GM19035 (cell line): Measurements from ENCODE around the gene GJD4.

Experiments
- ATAC-seq: cut with Tn5 transposase; IDR thresholded peaks from one replicate; pipeline ENCODE4 v1.9.1; 2021; ENCODE audit not compliant: unreplicated experiment

Gene GJD4, protein sequence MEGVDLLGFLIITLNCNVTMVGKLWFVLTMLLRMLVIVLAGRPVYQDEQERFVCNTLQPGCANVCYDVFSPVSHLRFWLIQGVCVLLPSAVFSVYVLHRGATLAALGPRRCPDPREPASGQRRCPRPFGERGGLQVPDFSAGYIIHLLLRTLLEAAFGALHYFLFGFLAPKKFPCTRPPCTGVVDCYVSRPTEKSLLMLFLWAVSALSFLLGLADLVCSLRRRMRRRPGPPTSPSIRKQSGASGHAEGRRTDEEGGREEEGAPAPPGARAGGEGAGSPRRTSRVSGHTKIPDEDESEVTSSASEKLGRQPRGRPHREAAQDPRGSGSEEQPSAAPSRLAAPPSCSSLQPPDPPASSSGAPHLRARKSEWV

GRCh38 chr10:35605191-35605590 lies at the start of gene GJD4:
TSS of gene GJD4 (plus strand) at chr10:35605341. CDS start at chr10:35605568, 227 bp downstream.
- no peak for ATAC-seq

DNA sequence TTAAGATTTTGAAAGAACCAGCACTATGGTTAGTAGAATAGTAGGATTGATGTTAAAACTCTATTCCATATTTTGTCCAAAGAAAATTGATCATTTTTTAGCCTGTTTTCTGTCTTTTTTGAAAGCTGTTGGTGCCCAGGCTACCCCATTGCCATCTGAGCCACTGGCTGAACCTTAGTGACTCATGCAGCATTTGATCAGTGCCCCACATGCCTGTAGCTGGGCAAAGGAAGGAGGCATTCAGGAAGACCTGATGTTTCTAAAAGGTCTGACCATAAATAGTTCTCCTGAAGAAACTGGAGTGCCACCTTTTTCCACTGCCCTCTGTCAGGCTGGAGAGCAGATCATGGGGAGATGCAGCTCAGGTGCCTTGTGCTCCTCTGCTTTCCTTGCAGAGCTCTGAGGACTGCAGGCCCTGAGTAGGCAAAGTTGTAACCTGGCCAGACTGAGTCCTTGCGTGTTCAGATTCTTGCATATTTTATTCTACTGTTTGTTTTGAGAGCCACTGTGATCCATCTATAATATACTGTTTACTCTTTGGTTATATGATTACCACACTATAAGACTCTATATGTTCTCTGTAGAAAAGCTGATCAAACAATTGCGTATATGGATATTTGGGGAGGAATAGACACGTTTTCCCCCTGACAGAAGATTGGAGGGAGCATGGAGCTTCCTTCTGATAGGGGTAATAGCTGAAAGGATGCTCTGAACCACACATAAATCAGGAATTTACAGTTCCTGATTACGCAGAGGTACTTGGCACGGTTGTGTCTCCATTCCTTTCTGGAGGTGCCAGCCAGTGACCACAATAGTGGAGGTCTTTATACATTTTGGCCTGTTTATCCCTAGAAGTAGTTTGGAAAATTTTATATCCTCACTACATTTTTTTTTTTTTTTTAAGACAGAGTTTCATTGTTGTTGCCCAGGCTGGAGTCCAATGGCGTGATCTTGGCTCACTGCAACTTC lies 48.9 kb upstream of the GJD4 start:
- no peak for ATAC-seq

GRCh38 chr10:35558276-35558675 lies 46.9 kb upstream of the GJD4 start:
- ATAC-seq = no peak

- no peak for ATAC-seq
Observed at GRCh38 chr10:35559416-35559815, 45.7 kb upstream of the GJD4 start.

DNA sequence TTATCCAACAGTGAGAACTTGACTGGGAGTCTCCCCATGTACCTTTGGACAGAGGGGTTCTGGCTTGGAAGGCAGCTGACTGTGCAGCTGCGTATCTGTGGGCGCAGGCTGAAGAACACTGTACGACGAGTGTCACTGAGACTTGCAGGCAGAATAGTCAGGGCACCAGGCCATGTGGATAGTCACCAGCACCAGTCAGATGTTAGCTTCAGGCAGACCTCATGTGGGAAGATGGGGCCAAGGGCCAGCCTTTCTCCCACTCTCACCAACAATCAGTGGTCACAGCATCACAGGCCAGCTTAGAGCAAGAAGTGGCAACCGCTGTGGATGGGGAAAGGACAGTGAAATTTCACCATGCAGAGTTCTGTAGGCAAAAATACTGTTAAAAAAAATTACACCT lies 43.4 kb upstream of the GJD4 start:
- no peak for ATAC-seq

DNA sequence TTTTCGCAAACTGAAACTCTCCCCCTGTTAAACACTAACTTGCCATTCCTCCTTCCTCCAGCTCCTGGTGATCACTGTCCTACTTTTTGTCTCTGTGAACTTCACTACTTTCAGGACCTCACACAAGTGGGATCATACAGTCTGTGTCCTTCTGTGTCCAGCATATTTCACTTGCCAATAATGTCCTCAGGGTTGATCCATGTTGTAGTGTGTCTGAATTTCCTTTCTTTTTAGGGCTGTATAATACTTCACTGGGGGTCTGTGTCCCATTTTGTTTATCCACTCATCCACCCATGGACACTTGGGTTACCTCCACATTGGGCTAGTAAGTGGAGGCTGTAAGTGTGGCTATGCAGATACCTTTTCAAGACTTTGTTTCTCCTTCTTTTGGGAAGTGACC lies 42.7 kb upstream of the GJD4 start:
- ATAC-seq = no peak

DNA sequence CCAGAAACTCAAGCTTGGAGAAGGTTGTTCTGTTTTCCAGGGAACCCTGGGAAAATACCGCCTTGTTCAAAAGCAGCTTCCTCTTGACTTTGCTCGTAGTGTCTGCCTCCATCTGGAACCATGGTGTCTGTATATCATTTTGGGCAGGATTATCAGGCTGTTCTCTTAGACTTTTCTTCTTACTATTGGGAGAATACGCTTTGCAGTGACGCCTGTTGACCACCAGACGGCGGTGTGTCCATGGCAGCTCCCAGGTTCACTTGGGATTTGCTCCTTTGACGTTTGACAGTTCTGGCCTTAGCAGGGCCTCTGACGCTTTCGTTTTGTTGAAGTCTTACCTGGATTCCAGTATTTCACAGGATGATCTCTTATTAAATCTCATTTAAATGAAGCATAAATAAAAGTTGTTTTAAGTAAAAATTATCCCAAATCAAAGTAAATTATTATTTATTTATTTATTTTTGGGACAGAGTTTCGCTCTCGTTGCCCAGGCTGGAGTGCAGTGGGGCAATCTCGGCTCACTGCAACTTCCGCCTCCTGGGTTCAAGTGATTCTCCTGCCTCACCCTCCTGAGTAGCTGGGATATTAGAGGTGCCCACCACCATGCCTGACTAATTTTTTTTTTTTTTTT lies 41.8 kb upstream of the GJD4 start:
- peak; percentile 61 for ATAC-seq

GRCh38 chr10:35564341-35564968 lies 40.7 kb upstream of the GJD4 start:
- no peak for ATAC-seq

DNA sequence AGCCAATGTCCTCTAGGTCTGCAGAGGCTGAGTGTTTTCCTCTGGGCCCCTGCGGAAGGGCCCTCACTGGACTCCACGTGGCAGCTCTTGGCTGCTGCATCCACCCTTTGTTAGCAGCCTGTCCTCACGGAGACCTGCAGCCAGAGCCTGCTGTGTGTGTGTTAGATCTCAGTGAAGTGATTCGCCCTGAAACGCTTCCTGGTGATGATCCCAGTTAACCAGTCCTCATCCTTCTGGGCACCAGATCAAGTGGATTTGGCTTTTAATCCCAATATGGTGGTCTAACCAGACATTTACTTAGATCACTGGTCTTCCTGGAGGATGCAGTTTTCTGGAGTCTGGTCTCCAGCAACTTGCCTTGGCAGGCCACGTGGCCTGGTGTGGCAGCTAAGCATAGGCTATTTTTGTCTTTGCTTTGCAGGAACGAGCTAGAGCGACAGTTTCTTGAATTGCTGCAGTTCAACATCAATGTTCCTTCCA lies 39.5 kb upstream of the GJD4 start:
- ATAC-seq = no peak

- ATAC-seq = no peak
Observed at GRCh38 chr10:35567951-35568350, 37.2 kb upstream of the GJD4 start.

- ATAC-seq = no peak
Observed at GRCh38 chr10:35568483-35569015, 36.6 kb upstream of the GJD4 start.

DNA sequence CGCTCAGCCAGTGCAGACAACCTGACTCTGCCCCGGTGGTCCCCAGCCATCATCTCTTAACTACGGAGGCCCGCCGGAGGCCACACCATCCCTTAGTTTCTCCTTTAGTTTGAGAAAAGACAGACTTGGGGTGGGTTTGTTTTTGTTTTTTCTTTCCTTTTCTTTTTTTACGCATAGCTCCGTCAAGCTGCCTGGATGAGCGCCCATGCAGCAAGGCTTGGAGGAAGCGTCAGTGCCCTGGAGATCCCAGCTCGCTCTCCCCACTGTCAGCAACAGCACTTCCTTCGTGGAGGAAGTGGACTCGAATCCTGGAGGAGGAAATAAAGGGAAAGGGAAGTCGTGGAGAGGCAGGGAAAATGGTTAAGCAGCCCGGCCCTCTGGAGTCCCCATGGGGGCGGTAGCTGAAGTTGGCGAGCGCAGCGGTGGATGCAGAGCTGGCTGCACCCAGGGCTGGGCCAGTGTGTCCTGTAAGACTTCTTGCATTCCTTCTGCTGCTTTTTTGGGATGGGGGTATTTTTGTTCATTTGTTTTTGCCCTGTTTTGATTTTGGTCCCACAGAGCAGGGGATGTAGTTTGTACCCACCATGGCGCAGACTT lies 35.9 kb upstream of the GJD4 start:
- ATAC-seq = no peak

- no peak for ATAC-seq
Observed at GRCh38 chr10:35569836-35570235, 35.3 kb upstream of the GJD4 start.

DNA sequence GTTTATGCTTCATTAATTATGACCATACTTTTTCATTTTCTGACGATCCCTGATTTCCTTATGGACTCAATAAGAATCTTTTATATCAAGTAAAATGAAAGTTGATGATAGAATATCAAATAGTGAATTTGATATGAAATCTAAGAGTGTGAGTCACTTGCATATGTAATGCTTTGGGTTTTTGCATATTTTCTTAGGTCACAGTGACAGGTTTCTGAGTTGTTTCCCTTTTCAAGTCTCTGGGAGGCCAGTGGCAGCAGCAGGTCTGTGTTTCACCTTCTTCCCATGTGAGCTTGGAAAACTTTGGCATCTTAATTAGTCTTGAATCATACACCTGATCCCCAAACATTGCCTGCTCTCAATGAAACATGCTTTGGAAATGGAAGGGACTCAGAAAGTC lies 34.7 kb upstream of the GJD4 start:
- no peak for ATAC-seq

DNA sequence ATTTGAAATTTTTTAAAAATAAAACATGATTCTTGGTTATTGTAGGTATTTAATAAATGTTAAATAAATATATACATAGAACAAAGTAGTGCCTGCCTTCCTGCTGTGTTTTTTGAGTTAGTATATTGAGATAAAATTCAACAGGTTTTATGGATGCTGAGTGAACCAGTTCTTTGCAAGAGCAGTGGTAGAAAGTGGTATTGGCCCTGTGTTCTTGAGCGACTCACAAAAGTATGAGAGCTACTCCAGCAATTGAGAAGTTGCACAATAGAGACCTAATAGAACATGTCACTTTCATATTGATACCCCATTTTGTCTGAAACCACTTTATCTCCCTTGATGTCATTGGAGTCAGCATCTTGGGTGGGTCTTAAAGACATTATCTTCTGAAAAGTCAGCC lies 32.6 kb upstream of the GJD4 start:
- ATAC-seq = no peak

- no peak for ATAC-seq
Observed at GRCh38 chr10:35573796-35574195, 31.3 kb upstream of the GJD4 start.

GRCh38 chr10:35574924-35575352 lies 30.2 kb upstream of the GJD4 start:
- no peak for ATAC-seq

DNA sequence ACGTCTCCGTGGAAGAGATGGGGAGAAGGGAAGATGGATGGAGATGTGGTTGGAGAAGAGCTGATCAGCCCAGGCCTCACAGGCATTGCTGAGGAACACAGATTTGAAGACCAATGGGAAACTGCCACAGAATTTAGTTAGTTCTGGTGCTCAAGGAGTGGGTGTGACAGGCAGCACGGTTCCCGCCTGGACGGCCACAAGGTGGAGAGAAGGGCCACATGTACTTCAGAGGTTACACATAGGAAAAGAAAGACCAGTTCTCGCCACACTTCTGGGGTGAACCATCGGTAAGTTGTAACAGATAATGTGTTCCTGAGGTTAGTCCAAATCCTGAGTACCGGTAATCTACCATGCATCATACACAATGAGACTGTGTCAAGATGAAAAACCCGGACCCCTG lies 29.5 kb upstream of the GJD4 start:
- no peak for ATAC-seq

- ATAC-seq = no peak
Observed at GRCh38 chr10:35576730-35577129, 28.4 kb upstream of the GJD4 start.

DNA sequence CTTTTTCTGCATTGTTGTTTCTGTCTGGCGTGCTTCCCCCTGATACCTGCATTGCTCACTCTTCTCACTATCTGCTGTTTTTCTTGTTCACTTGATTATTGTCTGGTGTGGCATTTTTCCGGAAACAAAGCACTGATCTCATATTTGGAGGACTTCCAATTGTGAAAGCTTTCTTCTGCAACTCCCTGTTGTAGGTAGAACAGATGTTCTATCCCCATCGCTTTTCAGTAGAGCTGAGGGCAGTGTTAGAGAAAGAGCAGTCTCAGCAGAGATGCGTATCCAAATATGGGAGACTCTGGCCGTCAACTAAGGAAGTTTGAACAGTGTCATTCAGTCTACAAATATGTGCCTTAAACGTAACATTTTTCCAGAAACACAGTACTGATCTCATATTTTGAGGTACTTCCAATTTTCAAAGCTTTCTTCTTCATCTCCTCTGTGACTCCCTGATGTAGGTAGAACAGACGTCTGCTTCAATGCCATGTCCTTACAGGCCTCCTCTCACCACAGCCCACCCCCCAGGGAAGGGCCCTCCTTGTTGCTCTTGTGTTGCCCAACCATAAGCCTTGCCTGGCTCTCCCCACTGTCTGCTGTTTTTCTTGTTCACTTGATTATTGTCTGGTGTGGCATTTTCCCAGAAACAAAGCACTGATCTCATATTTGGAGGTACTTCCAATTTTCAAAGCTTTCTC lies 27.1 kb upstream of the GJD4 start:
- ATAC-seq = no peak
